ENCODE measurements around the gene RFX7.

The RFX7 gene

DNA sequence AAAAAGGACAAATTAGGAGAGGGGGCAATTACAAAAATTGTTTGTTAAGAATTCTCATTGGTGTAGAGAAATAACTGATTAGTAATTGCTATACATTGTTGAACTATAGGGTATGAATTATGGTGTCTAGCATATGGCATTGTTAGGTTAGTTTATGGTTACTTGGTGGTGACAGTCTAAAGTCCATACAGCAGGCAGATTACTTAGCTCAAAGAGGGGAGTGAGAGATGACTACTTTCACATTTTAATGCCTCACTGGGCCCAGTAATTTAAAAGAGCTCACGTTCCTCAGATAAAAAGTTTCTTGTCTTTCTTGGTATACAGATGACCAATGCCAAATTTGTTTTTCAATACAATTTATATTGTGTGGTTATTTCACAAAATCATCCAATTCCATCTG, 137.8 kb downstream of the RFX7 start:
- H3F3A ChIP-seq (ENCODE audit: insufficient read depth, low read length) = no peaks in the 10 kb centered on the region
- peaks cover 3% of the 10 kb centered on the region; the same call in 1 of the 2 replicates for H3K79me2 ChIP-seq (ENCODE audit: insufficient read depth, low read length)
- H3K4me2 ChIP-seq (ENCODE audit: low read length) = no peak overlapping the region
- no peak overlapping the region for H3K4me3 ChIP-seq (ENCODE audit: low read depth, low read length, poor library complexity, severe bottlenecking)
- TF ChIP-seq, protein P1, sequence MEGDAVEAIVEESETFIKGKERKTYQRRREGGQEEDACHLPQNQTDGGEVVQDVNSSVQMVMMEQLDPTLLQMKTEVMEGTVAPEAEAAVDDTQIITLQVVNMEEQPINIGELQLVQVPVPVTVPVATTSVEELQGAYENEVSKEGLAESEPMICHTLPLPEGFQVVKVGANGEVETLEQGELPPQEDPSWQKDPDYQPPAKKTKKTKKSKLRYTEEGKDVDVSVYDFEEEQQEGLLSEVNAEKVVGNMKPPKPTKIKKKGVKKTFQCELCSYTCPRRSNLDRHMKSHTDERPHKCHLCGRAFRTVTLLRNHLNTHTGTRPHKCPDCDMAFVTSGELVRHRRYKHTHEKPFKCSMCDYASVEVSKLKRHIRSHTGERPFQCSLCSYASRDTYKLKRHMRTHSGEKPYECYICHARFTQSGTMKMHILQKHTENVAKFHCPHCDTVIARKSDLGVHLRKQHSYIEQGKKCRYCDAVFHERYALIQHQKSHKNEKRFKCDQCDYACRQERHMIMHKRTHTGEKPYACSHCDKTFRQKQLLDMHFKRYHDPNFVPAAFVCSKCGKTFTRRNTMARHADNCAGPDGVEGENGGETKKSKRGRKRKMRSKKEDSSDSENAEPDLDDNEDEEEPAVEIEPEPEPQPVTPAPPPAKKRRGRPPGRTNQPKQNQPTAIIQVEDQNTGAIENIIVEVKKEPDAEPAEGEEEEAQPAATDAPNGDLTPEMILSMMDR (IDR thresholded peaks at IDR 0.05; ENCODE audit: low read length) = no peak
- no peak for TF ChIP-seq EZH2 (IDR thresholded peaks at IDR 0.05; ENCODE audit: borderline replicate concordance, low read length)
- H3K9me3 ChIP-seq (ENCODE audit: low read length) = no peaks in the 10 kb centered on the region
- no peaks in the 10 kb centered on the region for H4K20me1 ChIP-seq (ENCODE audit: insufficient read depth, low read length)
- no peak overlapping the region for H3K9ac ChIP-seq (ENCODE audit: low read length)
- no peaks in the 10 kb centered on the region for H3K27me3 ChIP-seq (ENCODE audit: insufficient read depth, low read length)
- H2AFZ ChIP-seq (ENCODE audit: low read length) = no peak overlapping the region
- H3K27ac ChIP-seq (ENCODE audit: low read depth, low read length, poor library complexity, severe bottlenecking) = no peak overlapping the region
- H3K4me1 ChIP-seq (ENCODE audit: insufficient read depth, low read length, severe bottlenecking) = peaks cover 7% of the 10 kb centered on the region
- H3K9me2 ChIP-seq (ENCODE audit: low read depth, low read length) = no peaks in the 10 kb centered on the region
- H3K36me3 ChIP-seq (ENCODE audit: insufficient read depth, low read length) = peaks cover 28% of the 10 kb centered on the region; the same call in 1 of the 2 replicates

DNA sequence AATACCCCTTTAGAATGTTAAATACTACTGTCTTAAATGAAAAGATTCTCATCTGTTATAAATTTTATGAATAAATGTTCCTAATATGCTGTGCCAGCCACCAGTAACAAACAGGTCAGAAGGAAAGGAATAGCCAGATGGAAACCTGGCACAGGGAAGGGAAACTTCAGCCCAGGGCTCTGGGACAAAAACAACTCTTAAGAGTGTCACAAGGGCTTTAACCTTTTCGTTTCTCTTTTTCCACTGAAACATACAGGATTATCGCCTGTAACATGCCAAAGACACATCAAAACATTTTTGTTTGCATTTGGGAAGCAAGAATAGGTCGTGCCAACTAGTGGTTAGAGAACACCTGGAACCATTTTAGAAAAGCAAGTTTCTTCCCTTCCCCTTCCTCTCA, 141.2 kb downstream of the RFX7 start:
- H3K36me3 ChIP-seq (ENCODE audit: insufficient read depth, low read length) = peaks cover 53% of the 10 kb centered on the region

DNA sequence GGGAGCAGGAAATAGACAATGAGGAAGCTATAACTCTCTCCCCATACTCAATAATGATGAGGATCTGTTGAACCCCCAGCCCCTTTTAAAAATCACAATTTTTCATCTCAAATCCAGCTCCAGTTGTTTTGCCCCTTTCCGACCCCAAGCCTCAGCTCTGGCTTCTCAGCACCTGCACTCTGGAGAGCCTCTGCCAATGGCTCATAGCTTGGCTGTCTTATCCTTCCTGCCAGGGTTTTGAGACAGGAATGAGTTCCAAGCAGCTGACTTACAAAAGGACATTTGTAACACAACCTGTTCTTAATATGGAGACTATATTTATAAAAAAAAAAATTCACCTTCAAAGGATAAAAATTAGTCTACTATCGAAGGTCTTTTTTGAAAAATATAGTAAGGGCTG, 144.4 kb downstream of the RFX7 start:
- Histone ChIP-seq H3K4me2 (ENCODE audit: low read length) (no peak overlapping the region), H3F3A (ENCODE audit: insufficient read depth, low read length) (no peaks in the 10 kb centered on the region), H2AFZ (ENCODE audit: low read length) (no peak overlapping the region), H3K9me3 (ENCODE audit: low read length) (no peaks in the 10 kb centered on the region), H3K27me3 (ENCODE audit: insufficient read depth, low read length) (no peaks in the 10 kb centered on the region), H3K36me3 (ENCODE audit: insufficient read depth, low read length) (peaks cover 84% of the 10 kb centered on the region), H3K9me2 (ENCODE audit: low read depth, low read length) (no peaks in the 10 kb centered on the region), H3K27ac (ENCODE audit: low read depth, low read length, poor library complexity, severe bottlenecking) (no peak overlapping the region), H3K9ac (ENCODE audit: low read length) (no peak overlapping the region), H3K4me1 (ENCODE audit: insufficient read depth, low read length, severe bottlenecking) (no peaks in the 10 kb centered on the region), H3K4me3 (ENCODE audit: low read depth, low read length, poor library complexity, severe bottlenecking) (no peak overlapping the region), H4K20me1 (ENCODE audit: insufficient read depth, low read length) (no peaks in the 10 kb centered on the region), H3K79me2 (ENCODE audit: insufficient read depth, low read length) (no peaks in the 10 kb centered on the region)
- TF ChIP-seq EZH2 (IDR thresholded peaks at IDR 0.05; ENCODE audit: borderline replicate concordance, low read length) = no peak
- TF ChIP-seq, protein P1 (IDR thresholded peaks at IDR 0.05; ENCODE audit: low read length) = no peak

More for the DNA sequence above, 141.2 kb downstream of the RFX7 start:
- Histone ChIP-seq H3K9me3 (ENCODE audit: low read length) (no peaks in the 10 kb centered on the region), H3K4me3 (ENCODE audit: low read depth, low read length, poor library complexity, severe bottlenecking) (no peak overlapping the region), H3K27ac (ENCODE audit: low read depth, low read length, poor library complexity, severe bottlenecking) (no peak overlapping the region), H3K9me2 (ENCODE audit: low read depth, low read length) (no peaks in the 10 kb centered on the region), H4K20me1 (ENCODE audit: insufficient read depth, low read length) (no peaks in the 10 kb centered on the region), H3K79me2 (ENCODE audit: insufficient read depth, low read length) (peaks cover 3% of the 10 kb centered on the region; the same call in 1 of the 2 replicates), H3K4me2 (ENCODE audit: low read length) (no peak overlapping the region), H3K9ac (ENCODE audit: low read length) (no peak overlapping the region), H3F3A (ENCODE audit: insufficient read depth, low read length) (no peaks in the 10 kb centered on the region), H3K27me3 (ENCODE audit: insufficient read depth, low read length) (no peaks in the 10 kb centered on the region), H3K4me1 (ENCODE audit: insufficient read depth, low read length, severe bottlenecking) (peaks cover 7% of the 10 kb centered on the region), H2AFZ (ENCODE audit: low read length) (no peak overlapping the region)
- TF ChIP-seq, protein P1 (IDR thresholded peaks at IDR 0.05; ENCODE audit: low read length) = no peak
- TF ChIP-seq EZH2 (IDR thresholded peaks at IDR 0.05; ENCODE audit: borderline replicate concordance, low read length) = no peak
